ENCODE results near the gene HID1. TPM values are rescaled to one million over a fixed set of nuclear protein-coding genes. Genes with fewer than 3 reads are reported as not detected.

HID1 gene
- total and polyA plus RNA-seq, 2 donors (not counting 1 experiment from before 2014, with no cell fraction given), result 3.9 to 4.0 TPM

GRCh38 chr17:75001915-75002843 is 29.6 kb upstream of the HID1 start:
- DNase-seq (no peak), ATAC-seq (ENCODE audit: low read depth) (no peak)
- H3K27ac ChIP-seq (ENCODE audit: low read length in 2 of 2), result no peak overlapping the region
- POLR2A ChIA-PET, result no interaction called here
- no peaks in the 10 kb centered on the region for H3K79me2 ChIP-seq (ENCODE audit: control insufficient read depth, insufficient read depth, low read length)
- H3K9ac ChIP-seq (ENCODE audit: low read length), result no peak overlapping the region
- H3K4me3 ChIP-seq (ENCODE audit: control extremely low read depth in 1 of 5, extremely low read depth in 1 of 5, insufficient read depth in 1 of 5, low read depth in 2 of 5, low read length in 4 of 5), result no peak overlapping the region
- intact Hi-C loops (cut with micrococcal nuclease), result no loop called here
- Mint-ChIP-seq H3K9me3 (ENCODE audit: insufficient read depth) (no peaks in the 10 kb centered on the region), H3K4me1 (no peaks in the 10 kb centered on the region), H3K27me3 (peaks cover 7% of the 10 kb centered on the region), H3K4me3 (no peak overlapping the region), H3K27ac (no peak overlapping the region)
- no peaks in the 10 kb centered on the region for H3K36me3 ChIP-seq (replicated peaks in 1 of 2; ENCODE audit: control extremely low read depth in 1 of 2, control insufficient read depth in 1 of 2, extremely low read depth in 1 of 2, insufficient read depth in 2 of 2, low read length in 1 of 2)
- WGBS (ENCODE audit: insufficient coverage), result 88% methylated on average over 9 of the region's 15 CpGs
- no peak overlapping the region for H2AFZ ChIP-seq (ENCODE audit: insufficient read depth, low read depth, low read length, poor library complexity, severe bottlenecking)
- no peaks in the 10 kb centered on the region for H3K27me3 ChIP-seq (replicated peaks in 1 of 4; ENCODE audit: control extremely low read depth in 1 of 4, control insufficient read depth in 3 of 4, insufficient read depth in 4 of 4, low read length in 3 of 4)
- no peaks in the 10 kb centered on the region for H4K20me1 ChIP-seq (ENCODE audit: control insufficient read depth, insufficient read depth, low read length, poor library complexity, severe bottlenecking)
- no peak overlapping the region for H3K4me2 ChIP-seq (replicated peaks; ENCODE audit: low read depth, low read length, poor library complexity, severe bottlenecking)
- H3K4me1 ChIP-seq (ENCODE audit: control insufficient read depth in 2 of 2, insufficient read depth in 2 of 2, low read length in 2 of 2), result no peaks in the 10 kb centered on the region
- CTCF ChIA-PET, result interaction anchor here (0.5 to 1.1 kb wide), 3 partner anchors 9 to 40 kb away, joined by 3 read pairs; no protein-coding TSS in a partner anchor
- TF ChIP-seq CTCF (IDR thresholded peaks at IDR 0.05) (no peak), EZH2 (IDR thresholded peaks at IDR 0.05; ENCODE audit: borderline replicate concordance, insufficient read depth, low read depth, low read length, poor library complexity, severe bottlenecking) (no peak)
- no peaks in the 10 kb centered on the region for H3K9me3 ChIP-seq (ENCODE audit: control extremely low read depth in 1 of 3, control insufficient read depth in 2 of 3, insufficient read depth in 1 of 3, low read length in 2 of 3)

GRCh38 chr17:74999523-74999922 is 27.0 kb upstream of the HID1 start:
- POLR2A ChIA-PET, result interaction anchor here (0.7 kb wide), 1 partner anchor 202 kb away, joined by 3 read pairs; no protein-coding TSS in a partner anchor

More at GRCh38 chr17:74999523-74999922, 27.0 kb upstream of the HID1 start:
- Histone ChIP-seq H3K4me2 (replicated peaks; ENCODE audit: low read depth, low read length, poor library complexity, severe bottlenecking) (no peak overlapping the region), H2AFZ (ENCODE audit: insufficient read depth, low read depth, low read length, poor library complexity, severe bottlenecking) (no peak overlapping the region), H3K4me3 (ENCODE audit: control extremely low read depth in 1 of 5, extremely low read depth in 1 of 5, insufficient read depth in 1 of 5, low read depth in 2 of 5, low read length in 4 of 5) (no peak overlapping the region), H3K27me3 (replicated peaks in 1 of 4; ENCODE audit: control extremely low read depth in 1 of 4, control insufficient read depth in 3 of 4, insufficient read depth in 4 of 4, low read length in 3 of 4) (no peaks in the 10 kb centered on the region), H3K27ac (ENCODE audit: low read length in 2 of 2) (no peak overlapping the region), H3K4me1 (ENCODE audit: control insufficient read depth in 2 of 2, insufficient read depth in 2 of 2, low read length in 2 of 2) (no peaks in the 10 kb centered on the region), H3K36me3 (replicated peaks in 1 of 2; ENCODE audit: control extremely low read depth in 1 of 2, control insufficient read depth in 1 of 2, extremely low read depth in 1 of 2, insufficient read depth in 2 of 2, low read length in 1 of 2) (no peaks in the 10 kb centered on the region), H4K20me1 (ENCODE audit: control insufficient read depth, insufficient read depth, low read length, poor library complexity, severe bottlenecking) (no peaks in the 10 kb centered on the region), H3K9me3 (ENCODE audit: control extremely low read depth in 1 of 3, control insufficient read depth in 2 of 3, insufficient read depth in 1 of 3, low read length in 2 of 3) (no peaks in the 10 kb centered on the region), H3K9ac (ENCODE audit: low read length) (no peak overlapping the region), H3K79me2 (ENCODE audit: control insufficient read depth, insufficient read depth, low read length) (no peaks in the 10 kb centered on the region)
- CTCF ChIA-PET, result no interaction called here
- Mint-ChIP-seq H3K4me3 (no peak overlapping the region), H3K9me3 (ENCODE audit: insufficient read depth) (no peaks in the 10 kb centered on the region), H3K4me1 (no peaks in the 10 kb centered on the region), H3K27ac (no peak overlapping the region), H3K27me3 (peaks cover 10% of the 10 kb centered on the region)
- no peak for DNase-seq
- ATAC-seq (ENCODE audit: low read depth), result no peak
- intact Hi-C loops (cut with micrococcal nuclease), result no loop called here
- TF ChIP-seq EZH2 (IDR thresholded peaks at IDR 0.05; ENCODE audit: borderline replicate concordance, insufficient read depth, low read depth, low read length, poor library complexity, severe bottlenecking), result no peak
- TF ChIP-seq CTCF (IDR thresholded peaks at IDR 0.05), result no peak
- 79% methylated on average over 4 of the region's 4 CpGs for WGBS (ENCODE audit: insufficient coverage)

All from B cell (primary cell).